Esophagus squamous epithelium (tissue), 4 donors: ENCODE measurements around the gene DACT3.

Source experiments
- POLR2A ChIP-seq, 4 donors: fragments of 450-650 bp; IDR thresholded peaks; one replicate each; pipeline ENCODE4 v1.6.1; 2017; ENCODE audit warnings: antibody characterized with exemption in 4 of 4, mild to moderate bottlenecking in 4 of 4, moderate library complexity in 3 of 4
- TF ChIP-seq, protein P1 (sequence below), 6 experiments: fragments of 450-650 bp in 4 of 6; fragments of 200-600 bp in 2 of 6; sonication (generic) in 2 of 6; IDR thresholded peaks; one replicate each; pipeline ENCODE4 v1.5.1; 2016 to 2019; ENCODE audit warnings: antibody characterized with exemption in 6 of 6, mild to moderate bottlenecking in 4 of 6, moderate library complexity in 4 of 6

DNA sequence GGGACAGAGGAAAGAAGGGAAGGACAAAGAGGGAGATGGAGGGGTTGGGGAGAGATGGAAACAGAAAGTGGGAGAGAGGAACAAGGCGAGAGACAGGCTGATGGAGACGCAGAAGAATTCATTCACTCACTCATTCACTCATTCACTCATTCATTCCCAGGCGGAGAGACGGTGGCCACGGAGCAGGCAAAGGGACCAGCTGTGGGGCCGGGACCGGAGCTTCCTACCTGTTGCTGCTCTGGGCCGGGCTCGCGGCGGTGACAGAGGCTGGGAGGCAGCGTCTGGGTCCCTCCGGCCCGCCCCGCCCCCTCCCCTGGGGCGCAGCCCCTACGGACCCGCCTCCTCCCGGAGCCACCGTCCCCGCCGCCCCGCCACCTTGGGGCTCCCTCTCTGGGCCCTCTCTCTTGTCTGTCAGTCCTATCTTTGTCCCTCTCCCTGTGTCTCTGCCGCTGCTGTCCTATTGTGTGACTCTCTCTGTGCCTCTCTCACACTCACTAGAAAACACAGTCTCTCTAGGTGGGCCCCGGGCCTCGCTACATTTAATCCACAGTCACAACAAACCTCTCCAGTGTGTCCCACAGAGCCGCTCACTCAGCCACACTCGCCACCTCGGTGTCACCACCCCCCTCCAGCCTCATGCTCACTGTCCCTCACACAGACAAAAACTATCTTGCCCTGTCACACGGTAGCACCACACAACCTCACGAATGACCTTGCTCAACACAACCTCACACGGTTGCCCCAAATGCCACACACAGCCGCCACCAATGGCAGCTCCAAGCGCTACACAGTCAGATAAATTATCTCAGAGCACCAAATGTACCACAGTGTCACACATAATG lies 24.8 kb downstream of the DACT3 start, which contains the start of gene GNG8:
- TF ChIP-seq, protein P1, sequence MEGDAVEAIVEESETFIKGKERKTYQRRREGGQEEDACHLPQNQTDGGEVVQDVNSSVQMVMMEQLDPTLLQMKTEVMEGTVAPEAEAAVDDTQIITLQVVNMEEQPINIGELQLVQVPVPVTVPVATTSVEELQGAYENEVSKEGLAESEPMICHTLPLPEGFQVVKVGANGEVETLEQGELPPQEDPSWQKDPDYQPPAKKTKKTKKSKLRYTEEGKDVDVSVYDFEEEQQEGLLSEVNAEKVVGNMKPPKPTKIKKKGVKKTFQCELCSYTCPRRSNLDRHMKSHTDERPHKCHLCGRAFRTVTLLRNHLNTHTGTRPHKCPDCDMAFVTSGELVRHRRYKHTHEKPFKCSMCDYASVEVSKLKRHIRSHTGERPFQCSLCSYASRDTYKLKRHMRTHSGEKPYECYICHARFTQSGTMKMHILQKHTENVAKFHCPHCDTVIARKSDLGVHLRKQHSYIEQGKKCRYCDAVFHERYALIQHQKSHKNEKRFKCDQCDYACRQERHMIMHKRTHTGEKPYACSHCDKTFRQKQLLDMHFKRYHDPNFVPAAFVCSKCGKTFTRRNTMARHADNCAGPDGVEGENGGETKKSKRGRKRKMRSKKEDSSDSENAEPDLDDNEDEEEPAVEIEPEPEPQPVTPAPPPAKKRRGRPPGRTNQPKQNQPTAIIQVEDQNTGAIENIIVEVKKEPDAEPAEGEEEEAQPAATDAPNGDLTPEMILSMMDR (IDR thresholded peaks at IDR 0.05), result no peak
- no peak for TF ChIP-seq POLR2A (IDR thresholded peaks at IDR 0.05)
